ENCODE results near the gene ATP5F1D.

ATP5F1D gene

DNA sequence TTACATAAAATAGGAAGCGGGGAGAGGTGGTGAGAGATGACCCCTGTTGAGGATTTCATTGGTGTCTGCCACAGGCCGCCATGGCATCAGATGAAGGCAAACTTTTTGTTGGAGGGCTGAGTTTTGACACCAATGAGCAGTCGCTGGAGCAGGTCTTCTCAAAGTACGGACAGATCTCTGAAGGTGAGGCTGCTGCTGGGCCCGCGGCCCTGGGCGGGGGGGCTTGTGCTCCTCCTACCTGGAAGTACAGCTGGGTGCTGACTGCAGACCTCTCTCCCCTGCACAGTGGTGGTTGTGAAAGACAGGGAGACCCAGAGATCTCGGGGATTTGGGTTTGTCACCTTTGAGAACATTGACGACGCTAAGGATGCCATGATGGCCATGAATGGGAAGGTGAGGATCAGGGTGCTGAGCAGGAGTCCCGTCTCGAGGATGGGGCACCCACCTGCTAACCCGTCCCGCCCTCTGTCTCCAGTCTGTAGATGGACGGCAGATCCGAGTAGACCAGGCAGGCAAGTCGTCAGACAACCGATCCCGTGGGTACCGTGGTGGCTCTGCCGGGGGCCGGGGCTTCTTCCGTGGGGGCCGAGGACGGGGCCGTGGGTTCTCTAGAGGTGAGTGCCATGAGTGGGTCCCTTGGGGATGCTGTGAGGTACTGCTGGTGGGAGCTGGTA, 29.4 kb downstream of the ATP5F1D start:
- no peak for DNase-seq

DNA sequence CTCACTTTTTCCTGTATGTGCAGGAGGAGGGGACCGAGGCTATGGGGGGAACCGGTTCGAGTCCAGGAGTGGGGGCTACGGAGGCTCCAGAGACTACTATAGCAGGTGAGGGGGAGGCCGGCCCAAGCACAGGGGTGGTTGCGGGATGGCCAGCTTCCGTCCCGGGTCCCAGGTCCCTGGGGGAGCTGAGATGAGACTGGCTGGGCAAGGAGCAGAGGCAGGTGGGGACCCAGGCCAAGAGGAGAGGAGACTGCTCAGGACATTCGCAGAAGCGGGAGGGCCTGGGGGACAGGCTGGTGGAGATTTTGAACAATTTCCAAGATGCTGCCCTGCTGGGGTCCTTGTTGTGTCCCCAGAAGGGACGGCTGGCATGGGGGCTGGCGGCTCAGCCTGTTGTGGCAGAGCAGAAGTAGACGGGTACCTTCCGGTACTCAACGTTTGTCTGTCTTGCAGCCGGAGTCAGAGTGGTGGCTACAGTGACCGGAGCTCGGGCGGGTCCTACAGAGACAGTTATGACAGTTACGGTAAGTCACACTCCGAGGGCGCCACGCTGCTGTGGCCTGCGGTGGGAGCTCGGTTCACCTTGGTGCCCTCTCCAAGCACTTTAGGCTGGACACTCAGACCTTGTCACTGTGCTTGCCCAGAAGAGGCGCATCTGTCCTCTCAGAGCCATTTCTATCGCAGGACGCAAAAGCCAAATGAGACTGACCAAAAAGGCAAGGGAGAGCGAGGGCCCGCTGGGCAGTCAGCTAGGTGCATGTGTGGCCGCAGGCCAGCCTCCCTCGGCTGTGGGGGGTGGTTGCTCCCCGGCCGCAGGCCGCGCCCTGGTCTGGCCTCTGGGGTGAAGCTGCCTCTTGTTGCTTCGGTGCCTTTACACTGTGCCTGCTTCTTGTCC, 30.2 kb downstream of the ATP5F1D start:
- DNase-seq, result no peak

DNA sequence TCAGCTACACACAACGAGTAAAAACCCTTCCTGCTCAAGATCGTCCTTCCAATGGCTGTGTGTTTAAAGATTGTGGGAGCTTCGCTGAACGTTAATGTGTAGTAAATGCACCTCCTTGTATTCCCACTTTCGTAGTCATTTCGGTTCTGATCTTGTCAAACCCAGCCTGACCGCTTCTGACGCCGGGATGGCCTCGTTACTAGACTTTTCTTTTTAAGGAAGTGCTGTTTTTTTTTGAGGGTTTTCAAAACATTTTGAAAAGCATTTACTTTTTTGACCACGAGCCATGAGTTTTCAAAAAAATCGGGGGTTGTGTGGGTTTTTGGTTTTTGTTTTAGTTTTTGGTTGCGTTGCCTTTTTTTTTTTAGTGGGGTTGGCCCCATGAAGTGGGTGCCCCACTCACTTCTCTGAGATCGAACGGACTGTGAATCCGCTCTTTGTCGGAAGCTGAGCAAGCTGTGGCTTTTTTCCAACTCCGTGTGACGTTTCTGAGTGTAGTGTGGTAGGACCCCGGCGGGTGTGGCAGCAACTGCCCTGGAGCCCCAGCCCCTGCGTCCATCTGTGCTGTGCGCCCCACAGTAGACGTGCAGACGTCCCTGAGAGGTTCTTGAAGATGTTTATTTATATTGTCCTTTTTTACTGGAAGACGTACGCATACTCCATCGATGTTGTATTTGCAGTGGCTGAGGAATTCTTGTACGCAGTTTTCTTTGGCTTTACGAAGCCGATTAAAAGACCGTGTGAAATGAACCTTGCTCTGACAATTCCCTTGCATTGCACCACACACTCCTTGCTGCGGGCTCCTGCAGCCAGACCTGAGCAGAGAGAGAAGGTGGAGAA, 31.1 kb downstream of the ATP5F1D start:
- no peak for DNase-seq

DNA sequence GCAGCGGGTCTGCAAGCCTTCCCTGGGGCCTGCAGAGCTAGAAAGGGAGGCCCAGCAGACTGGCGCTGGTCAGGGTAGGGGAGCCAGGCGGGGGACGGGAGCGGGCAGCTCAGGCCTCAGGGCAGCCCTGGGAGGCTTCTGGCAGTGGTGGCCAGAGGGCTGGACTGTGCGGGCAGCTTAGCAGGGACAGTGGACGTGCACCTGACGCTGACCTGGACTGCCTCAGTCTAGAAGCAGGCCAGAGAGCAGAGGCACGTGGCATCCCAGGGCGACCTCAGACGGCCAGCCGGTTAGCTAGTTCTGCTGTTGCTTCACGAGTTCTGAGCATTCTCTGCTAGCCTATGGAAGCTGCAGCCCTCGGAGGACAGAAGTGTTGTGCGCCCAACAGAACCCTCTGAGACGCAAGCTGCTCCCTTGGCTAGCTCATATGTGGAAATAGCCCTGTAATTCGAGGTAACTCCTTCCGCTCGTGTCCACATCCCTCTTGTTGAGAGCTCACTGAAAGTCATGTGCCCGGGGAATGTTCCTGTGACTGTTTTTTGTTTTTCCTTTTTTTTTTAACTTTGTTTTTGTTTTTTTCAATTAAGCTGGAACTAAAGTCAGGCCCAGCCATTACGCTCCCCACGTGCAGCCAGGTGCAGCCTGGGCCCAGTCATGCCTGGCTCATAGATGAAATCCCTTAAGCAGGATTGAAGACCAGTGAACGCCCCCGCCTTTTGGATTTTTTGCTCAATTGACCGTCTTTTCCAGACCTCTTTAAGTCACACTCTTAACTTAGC, 31.9 kb downstream of the ATP5F1D start:
- no peak for DNase-seq

DNA sequence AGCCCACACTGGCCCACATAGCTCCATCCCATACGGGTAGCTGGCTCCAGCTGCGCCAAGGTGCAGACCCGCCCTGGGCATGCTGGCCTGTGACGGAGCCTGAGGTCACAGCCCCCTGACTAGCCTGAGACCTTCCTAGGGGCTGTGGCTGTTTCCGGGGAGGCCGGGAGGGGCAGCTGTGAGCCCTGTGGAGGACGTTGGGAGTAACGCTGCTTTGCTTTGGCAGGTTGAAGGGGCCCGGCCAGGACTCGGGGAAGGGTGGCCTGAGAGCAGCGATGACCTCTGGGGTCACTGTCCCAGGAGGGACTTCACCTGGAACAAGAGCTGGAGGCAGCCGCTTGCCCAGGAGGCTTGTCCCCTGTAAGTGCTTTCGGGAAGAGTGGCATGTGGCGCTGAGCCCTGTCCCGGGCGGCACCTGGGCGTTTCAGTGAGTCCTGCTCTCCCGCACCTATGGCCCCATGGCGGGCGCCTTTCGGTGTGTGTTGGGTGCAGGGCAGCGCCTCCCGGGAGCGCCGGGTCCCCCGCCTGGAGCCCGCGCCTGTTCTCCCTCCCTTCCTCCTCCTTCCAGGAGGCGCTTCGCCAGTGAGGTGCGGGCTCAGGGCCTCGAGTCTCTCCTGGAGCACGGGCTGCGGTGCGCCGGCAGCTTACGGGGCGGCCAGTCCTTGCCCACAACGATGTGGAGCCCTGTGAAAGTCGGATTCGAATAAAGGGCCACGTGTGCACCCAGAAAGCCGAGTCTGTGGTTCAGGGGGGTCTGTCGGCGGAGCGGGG, 32.7 kb downstream of the ATP5F1D start:
- no peak for DNase-seq

DNA sequence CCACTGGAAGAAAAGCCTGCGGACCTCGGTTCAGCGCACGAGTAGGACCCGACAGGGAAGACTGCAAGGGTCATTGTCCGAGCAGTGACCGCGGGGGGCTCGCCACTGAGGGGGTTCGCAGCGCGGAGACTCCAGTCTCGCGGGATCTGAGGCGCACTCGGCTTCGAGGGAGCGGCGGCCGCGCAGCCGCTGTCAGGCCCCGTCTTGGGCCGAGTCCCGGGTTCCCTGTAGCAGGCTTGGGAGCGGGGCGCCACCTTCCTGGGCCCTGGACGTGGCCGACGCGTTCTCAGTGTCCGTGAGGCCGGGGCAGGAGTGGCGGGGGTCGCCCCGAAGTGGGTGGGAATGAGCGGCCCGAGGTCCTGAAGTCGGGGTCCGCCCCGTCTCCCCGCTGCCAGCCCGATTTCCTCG, 33.3 kb downstream of the ATP5F1D start:
- no peak for DNase-seq

DNA sequence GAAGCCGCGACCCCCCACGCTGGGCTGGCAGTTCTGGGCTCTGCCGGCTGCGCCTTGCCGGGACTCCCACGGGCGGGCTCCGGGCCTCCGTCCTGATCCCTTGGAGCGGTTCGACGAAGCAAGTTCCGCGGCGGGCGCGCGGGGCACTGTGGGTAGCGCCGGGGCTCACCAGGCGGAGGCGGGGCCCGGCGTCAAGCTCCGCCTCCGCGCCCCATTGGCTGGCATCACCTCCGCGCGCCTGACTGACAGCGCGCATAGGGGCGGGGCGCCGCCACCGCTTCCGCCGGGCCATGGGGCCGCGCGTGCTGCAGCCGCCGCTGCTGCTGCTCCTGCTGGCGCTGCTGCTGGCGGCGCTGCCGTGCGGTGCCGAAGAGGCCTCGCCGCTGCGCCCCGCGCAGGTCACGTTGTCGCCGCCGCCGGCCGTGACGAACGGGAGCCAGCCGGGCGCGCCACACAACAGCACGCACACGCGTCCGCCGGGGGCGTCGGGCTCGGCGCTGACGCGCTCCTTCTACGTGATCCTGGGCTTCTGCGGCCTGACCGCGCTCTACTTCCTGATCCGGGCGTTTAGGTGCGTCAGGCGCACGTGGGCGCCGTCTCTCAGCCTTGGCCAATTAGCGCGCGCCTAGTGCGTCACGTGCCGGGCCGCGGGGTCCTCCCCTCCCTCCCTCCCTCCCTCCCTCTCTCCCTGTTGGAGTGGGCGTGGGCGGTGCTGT, 33.9 kb downstream of the ATP5F1D start, which contains the start of gene FAM174C:
Gene FAM174C (plus strand): TSS at position 271 of the 716 bp plus-strand sequence. CDS start 20 bp downstream, at position 291.
- DNase-seq, result peak; percentile 95 to 98

DNA sequence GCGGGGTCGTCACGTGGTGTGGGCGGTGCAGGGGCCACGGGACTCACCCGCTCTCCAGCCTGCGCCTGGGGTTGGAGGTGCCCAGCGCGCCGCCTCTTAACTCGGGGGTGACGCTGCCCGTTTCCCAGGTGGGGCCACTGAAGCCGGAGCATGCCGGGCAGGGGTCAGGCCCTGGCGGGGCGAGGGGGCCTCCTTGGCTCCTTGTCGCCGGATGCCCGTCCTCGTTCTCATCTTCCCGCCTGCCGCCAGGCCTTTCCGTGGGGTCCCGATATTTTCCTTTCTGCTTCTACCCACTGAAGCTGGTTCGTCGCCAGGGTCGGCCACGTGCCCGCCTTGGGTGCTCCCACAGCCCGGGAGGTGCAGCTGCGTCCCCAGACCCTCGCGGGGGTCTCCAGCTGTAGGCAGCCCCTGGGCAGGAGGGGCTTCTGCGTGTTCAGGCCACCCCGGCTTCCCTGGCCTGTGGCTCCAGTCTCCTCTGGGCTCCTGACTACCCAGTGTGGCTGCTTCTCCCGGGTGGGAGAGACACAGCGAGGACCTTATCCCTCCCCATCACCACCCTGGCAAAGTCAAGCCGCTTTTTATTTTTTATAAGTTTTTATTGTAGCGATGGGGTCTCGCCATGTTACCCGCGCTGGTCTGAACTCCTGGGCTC, 34.6 kb downstream of the ATP5F1D start:
- DNase-seq, result no peak

DNA sequence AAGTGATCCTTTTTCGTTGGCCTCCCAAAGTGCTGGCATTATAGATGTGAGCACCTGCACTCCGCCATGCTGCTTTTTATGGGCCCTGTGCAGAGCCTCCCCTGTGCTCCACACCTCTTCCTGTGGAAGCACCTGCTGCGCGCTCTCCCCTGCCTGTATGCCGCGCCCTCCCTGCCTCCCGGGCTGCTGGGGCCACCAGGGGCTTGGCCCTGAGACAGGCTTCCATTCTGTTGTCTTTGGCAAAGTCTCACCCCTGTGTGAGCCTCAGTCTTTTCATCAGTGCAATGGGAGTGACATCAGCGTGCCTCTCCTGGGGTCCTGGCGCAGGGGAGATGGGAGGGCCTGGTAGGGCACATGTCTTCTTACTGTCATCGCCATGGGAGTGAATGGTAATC, 35.1 kb downstream of the ATP5F1D start:
- DNase-seq, result peak in 1 of 2 donors; percentile 52

DNA sequence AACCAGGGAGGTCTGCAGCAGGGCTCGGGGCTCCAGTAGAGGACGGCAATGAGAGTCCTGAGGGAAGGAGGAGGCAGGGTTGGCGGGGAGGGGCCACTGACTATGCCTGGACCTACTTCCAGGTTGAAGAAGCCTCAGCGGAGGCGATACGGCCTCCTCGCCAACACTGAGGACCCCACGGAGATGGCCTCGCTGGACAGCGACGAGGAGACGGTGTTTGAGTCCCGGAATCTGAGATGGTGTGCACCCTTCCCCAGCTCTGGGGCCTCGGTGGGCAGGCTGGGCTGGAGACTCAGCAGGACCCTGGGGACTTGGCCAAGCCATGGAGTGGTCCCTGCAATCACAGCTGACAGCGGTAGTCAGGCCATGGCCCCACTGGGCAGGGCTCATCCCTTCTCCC, 35.5 kb downstream of the ATP5F1D start:
- DNase-seq, result no peak

DNA sequence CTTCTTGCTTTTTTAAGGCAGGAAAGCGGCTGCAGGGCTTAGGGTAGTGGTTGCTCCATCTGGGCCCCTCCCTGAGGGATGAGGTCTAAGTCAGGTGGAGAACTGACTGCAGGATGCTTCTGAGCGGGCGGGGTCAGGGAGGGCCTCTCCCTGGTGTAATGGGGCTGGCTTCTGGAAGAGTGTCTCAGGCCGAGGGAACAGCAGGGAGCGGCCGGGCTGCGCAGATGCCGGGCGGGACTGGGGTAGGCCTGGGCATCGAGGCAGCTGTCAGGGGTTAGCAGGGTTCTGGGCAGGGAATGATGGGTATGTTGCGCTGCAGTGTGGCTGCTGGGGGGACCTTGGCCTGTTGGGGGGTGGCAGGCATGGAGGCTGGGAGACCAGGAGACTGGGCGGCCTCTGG, 36.5 kb downstream of the ATP5F1D start:
- no peak for DNase-seq

DNA sequence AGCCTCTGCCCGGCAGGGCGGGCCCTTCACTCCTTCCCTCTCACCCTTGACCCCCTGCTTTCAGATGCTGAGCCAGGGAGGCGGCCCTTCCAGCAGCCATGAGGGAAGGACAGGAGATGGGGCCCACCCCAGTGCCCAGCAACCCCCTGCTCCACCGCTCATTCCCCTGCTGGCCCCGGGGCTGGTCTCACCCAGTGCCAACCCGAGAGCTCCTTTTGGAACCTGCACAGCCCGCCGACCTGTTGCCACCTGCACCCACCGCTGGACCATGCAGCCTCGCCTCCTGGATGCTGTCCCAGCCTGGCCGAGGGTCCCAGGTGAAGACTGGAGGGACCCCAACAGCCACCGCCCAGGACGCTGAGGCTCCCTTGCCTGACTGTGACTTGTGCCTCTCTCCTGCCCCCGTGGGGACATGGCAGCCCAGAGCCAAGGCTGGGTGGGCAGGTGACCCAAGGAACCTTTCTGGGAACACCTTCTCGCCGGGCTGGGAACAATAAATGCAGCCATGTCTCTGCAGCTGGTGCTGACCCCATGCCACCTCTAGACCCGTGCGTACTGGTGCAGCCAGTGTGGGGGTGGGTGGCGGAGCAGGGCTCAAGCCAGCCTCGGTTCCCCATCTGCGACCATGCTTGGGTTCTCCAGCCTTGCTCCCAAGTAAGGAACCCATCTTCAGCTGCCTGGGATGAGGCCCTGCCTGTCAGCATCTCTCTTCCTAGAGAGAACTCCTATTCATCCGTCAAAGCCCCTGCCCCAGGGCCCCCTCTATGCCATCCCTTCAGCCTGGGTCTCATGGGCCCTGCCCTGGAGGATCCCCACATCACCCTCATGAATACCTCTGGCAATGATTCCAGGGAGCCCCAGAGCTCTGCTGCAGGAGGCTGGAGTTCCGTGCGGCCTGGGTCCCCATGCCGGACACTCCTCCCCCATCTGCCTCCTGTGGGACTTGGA, 37.4 kb downstream of the ATP5F1D start:
- DNase-seq, result no peak

DNA sequence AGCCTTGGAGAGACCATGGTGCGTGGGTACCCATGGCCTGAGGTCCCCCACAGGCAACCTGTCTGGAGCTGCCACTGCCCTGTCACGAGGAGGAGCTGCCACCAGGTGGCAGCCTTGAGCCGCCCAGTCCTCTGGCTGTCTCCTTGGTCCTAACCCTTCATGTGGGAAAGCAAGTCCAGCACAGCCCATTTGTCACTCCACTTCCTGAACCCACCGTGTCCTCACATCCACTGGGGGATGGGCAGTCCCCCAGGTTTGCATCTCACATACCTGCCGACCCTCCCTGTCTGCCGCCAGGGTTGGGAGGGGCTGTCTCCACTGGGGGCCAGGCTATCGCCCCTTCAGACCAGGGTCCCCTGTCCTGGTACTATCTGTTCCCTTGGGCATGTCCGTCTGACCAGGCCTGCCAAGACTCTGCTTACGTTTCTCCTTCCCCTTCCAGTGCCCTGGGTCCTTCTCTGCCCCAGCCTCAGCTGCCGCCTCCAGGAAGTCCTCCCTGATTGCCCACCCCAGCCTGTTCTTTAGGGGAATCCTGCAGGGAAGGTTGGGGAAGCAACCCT, 38.3 kb downstream of the ATP5F1D start:
- DNase-seq, result peak; percentile 82 to 85

DNA sequence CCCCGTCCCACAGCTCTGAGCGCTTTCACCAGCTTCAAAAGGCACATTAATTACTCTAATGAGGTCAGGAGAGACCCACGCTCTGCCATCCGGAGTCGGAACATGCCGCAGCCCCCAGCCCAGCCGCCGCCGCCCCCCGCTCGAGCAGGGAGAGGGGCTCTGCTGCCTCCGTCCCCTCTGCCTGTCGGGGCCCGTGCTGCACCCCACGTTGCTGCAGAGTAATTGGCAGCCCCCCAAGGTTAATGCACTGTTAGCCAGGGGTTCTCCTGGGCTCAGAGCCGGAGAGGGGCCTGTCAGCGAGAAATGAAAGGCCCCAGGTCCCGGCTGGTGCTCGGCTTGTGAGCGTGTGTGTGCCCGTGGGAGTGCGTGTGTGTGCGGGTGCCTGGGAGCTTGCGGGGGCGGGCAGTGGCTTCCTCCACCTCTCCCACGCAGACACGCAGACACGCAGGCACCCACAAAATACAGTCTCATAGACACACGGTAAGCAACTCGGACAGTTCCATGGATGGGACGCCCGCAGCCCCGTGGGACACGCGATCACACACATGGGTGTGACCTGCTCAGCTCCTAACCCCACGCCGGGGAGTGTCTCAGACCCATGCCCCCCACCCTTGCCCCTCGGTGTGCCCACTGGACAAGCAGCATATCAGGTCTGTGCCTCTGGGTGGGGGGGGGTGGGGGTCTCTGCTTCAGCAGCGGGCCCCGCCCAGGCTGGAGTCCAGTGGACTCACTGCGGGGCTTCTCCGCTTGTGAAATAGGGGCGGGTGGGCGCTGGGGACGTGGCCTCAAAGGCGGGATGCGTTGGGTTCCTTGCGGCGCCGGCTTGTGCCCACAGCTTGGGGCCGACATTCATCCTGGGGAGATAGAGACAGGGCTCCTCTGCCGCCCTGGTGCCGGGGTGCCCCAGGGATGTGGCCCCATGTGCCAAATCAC, 39.4 kb downstream of the ATP5F1D start:
- DNase-seq, result no peak

DNA sequence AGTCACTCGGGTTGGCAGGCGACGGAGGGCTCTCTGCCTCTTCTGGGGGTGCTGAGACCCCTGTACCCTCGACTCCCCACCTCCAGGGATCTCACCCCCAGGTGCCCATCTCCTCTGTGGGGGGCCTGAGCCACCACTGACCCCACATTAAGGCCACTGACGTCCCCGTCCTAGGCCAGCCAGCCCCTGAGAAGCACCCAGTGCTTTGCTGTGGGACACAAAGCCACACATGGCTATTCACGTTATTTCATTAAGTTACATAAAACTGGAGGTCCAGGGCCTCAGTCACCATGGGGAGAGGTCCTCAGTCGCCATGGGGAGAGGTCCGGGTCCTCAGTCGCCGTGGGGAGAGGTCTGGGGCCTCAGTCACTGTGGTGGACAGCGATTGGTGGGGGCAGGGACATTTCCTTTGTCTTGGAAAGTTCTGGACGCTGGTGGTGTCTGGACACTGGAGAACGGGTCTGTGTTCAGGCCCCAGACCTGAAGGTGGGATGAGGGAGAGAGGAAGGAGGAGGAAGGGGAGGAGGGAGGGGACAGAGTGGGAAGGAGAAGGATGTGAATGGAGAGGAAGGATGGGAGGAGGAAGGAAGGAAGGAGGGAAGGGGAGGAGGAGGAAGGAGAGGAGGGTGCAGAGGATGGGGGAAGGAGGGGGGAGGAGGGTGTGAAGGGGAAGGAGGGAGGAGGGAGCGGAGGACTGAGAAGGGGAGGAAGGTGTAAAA, 40.2 kb downstream of the ATP5F1D start:
- no peak for DNase-seq

DNA sequence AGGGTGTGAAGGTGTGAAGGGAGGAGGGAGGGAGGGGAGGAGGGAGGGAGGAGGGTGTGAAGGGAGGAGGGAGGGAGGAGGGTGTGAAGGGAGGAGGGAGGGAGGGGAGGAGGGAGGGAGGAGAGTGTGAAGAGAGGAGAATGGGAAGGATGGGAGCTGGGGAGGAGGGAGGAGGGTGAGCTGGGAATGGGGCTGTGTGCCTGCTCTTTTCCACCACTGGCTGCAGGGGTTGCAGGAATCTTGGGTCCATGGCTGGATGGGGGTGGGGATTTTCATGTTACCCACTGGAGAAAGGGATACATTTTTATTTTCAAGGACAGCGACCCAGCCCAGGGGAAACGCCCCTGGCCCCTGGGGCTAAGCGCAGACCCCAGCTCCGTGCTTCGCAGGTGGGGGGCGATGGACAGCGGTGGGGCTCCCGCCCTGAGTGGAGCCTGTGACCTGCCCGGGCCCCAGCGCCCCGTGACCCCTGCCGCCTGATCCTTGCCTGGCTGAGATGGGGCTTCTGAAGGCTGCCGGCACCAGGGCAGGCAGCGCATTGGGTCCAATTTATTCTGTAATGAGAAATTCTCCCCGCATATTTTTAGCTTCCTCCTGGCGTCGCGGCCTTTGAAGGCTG, 41.1 kb downstream of the ATP5F1D start:
- DNase-seq, result no peak
